ENCODE data around the gene PTGFRN.

Gene PTGFRN

DNA sequence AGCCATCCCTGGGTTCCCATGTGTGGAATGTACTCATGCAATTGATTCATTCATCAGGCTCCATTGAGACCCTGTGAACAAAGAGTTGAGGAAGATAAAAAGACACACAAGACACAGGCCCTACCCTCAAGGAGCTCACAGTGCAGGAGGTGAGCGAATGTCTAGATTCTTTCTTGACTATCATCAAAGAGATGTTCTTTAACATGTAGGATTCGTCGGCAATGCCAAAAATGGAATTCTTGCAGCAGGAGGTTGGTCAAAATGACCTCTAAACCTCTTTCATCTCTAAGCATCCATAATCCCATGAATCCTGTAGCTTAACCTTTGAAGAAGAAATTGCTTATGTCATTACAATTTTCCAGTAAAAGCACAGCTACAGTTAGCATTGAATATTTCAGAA lies 122.5 kb downstream of the PTGFRN start:
- Histone ChIP-seq H3K4me1 (ENCODE audit: low read length) (no peaks in the 10 kb centered on the region), H3K4me3 (ENCODE audit: low read length) (no peak overlapping the region), H2AFZ (ENCODE audit: low read depth, low read length) (no peak overlapping the region), H3K9ac (ENCODE audit: low read length) (no peak overlapping the region), H3K27me3 (ENCODE audit: low read depth, low read length) (no peaks in the 10 kb centered on the region), H4K20me1 (ENCODE audit: insufficient read depth, low read length) (no peaks in the 10 kb centered on the region), H3K79me2 (ENCODE audit: low read length) (no peaks in the 10 kb centered on the region), H3K4me2 (ENCODE audit: low read length) (no peak overlapping the region), H3K9me3 (ENCODE audit: insufficient read depth, low read length) (no peaks in the 10 kb centered on the region), H3K27ac (ENCODE audit: low read length) (no peak overlapping the region), H3K36me3 (replicated peaks; ENCODE audit: low read depth, low read length) (no peaks in the 10 kb centered on the region)
- no peak for TF ChIP-seq EZH2phosphoT487 (IDR thresholded peaks at IDR 0.05; ENCODE audit: low read depth)
- TF ChIP-seq, protein P1, sequence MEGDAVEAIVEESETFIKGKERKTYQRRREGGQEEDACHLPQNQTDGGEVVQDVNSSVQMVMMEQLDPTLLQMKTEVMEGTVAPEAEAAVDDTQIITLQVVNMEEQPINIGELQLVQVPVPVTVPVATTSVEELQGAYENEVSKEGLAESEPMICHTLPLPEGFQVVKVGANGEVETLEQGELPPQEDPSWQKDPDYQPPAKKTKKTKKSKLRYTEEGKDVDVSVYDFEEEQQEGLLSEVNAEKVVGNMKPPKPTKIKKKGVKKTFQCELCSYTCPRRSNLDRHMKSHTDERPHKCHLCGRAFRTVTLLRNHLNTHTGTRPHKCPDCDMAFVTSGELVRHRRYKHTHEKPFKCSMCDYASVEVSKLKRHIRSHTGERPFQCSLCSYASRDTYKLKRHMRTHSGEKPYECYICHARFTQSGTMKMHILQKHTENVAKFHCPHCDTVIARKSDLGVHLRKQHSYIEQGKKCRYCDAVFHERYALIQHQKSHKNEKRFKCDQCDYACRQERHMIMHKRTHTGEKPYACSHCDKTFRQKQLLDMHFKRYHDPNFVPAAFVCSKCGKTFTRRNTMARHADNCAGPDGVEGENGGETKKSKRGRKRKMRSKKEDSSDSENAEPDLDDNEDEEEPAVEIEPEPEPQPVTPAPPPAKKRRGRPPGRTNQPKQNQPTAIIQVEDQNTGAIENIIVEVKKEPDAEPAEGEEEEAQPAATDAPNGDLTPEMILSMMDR (IDR thresholded peaks at IDR 0.05; ENCODE audit: low read depth, low read length): no peak

DNA sequence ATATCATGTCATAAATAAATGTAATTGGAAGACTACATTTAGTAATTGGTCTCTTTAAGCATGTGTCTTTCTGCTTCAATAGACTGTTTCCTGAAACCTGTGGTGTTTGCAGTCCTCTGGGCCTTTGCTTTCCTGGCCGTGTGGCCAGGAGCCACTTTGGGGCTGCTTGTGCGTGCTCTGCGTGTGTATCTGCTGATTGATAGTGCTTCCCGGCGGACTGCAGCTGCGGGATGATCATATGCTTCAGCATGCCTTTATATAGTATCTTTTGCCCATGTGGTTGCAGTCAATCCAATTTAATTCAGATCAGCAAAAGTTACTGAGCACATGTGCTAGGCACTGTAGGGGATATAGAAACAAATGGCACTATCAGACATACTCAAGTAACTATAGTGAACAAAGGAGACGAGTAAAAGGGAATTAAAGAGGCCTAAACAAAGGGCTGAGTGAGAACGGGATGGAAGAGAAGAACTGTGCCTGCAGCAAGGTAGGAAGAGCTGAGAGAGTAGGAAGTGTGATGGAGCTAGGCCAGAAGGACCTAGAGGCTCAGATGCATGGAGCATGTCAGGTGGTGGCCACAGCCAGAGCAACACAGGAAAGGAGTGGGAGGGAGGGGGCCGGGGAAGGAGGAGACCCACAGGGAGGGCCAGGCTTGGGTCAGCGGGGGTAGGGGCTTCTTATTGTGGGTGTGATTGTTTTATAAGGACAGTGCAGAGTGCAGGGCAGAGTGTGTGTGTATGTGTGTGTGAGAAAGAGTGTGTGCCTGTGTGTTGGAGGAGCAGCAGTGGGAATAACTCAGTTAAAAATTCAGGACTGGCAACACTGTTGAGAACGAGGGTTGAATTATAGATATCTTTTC lies 123.2 kb downstream of the PTGFRN start:
- TF ChIP-seq EZH2phosphoT487 (IDR thresholded peaks at IDR 0.05; ENCODE audit: low read depth): no peak
- TF ChIP-seq, protein P1 (IDR thresholded peaks at IDR 0.05; ENCODE audit: low read depth, low read length): no peak
- Histone ChIP-seq H3K9ac (ENCODE audit: low read length) (no peak overlapping the region), H3K79me2 (ENCODE audit: low read length) (no peaks in the 10 kb centered on the region), H3K9me3 (ENCODE audit: insufficient read depth, low read length) (no peaks in the 10 kb centered on the region), H3K27ac (ENCODE audit: low read length) (no peak overlapping the region), H3K36me3 (replicated peaks; ENCODE audit: low read depth, low read length) (no peaks in the 10 kb centered on the region), H3K4me3 (ENCODE audit: low read length) (no peak overlapping the region), H3K4me2 (ENCODE audit: low read length) (no peak overlapping the region), H3K27me3 (ENCODE audit: low read depth, low read length) (no peaks in the 10 kb centered on the region), H4K20me1 (ENCODE audit: insufficient read depth, low read length) (no peaks in the 10 kb centered on the region), H3K4me1 (ENCODE audit: low read length) (no peaks in the 10 kb centered on the region), H2AFZ (ENCODE audit: low read depth, low read length) (no peak overlapping the region)

DNA sequence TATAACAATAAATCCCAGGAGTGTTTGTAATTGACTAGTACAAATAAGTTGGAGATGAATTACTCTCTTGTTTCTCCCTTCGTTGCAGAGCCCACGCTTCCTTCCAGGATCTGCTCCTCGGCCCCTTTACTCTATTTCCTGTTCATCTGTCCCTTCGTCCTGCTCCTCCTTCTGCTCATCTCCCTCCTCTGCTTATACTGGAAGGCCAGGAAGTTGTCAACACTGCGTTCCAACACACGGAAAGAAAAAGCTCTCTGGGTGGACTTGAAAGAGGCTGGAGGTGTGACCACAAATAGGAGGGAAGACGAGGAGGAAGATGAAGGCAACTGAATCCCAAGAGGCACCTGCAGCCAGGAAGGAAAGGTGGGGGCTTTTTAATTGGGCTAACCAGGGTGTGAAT lies 124.1 kb downstream of the PTGFRN start:
- Histone ChIP-seq H3K4me1 (ENCODE audit: low read length) (no peaks in the 10 kb centered on the region), H3K79me2 (ENCODE audit: low read length) (no peaks in the 10 kb centered on the region), H3K4me3 (ENCODE audit: low read length) (no peak overlapping the region), H3K9me3 (ENCODE audit: insufficient read depth, low read length) (no peaks in the 10 kb centered on the region), H3K27me3 (ENCODE audit: low read depth, low read length) (no peaks in the 10 kb centered on the region), H2AFZ (ENCODE audit: low read depth, low read length) (no peak overlapping the region), H4K20me1 (ENCODE audit: insufficient read depth, low read length) (no peaks in the 10 kb centered on the region), H3K36me3 (replicated peaks; ENCODE audit: low read depth, low read length) (no peaks in the 10 kb centered on the region), H3K4me2 (ENCODE audit: low read length) (no peak overlapping the region), H3K27ac (ENCODE audit: low read length) (no peak overlapping the region), H3K9ac (ENCODE audit: low read length) (no peak overlapping the region)
- TF ChIP-seq EZH2phosphoT487 (IDR thresholded peaks at IDR 0.05; ENCODE audit: low read depth): no peak
- TF ChIP-seq, protein P1 (IDR thresholded peaks at IDR 0.05; ENCODE audit: low read depth, low read length): no peak

DNA sequence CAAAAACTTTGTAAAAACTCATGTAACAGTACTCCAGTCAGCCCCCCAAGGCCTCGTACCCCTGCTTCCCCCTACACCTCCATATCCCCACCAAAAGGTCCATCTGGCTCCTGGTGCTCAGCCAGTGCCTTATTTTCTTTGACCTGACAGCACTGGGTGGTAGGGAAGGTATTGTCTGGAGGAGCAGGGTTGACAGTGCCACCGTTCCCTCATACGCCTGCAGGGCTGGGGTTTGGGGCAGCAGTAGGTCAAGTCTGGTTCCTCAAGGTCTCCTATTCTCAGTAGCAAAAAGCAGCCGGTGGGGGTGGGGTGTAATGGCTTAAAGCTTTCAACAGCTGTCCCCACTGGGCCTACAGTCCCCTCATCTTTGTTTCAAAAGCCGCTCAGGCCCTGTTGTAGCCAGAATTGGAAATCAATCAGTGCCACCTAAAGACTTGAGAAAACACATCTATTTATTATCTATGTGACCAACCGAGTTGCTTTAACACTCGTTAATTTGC lies 125.1 kb downstream of the PTGFRN start:
- no peaks in the 10 kb centered on the region for H3K36me3 ChIP-seq (replicated peaks; ENCODE audit: low read depth, low read length)
- no peaks in the 10 kb centered on the region for H4K20me1 ChIP-seq (ENCODE audit: insufficient read depth, low read length)
- no peak overlapping the region for H3K4me2 ChIP-seq (ENCODE audit: low read length)
- H3K79me2 ChIP-seq (ENCODE audit: low read length): no peaks in the 10 kb centered on the region
- no peaks in the 10 kb centered on the region for H3K4me1 ChIP-seq (ENCODE audit: low read length)
- no peak overlapping the region for H3K4me3 ChIP-seq (ENCODE audit: low read length)
- TF ChIP-seq, protein P1 (IDR thresholded peaks at IDR 0.05; ENCODE audit: low read depth, low read length): no peak
- no peak for TF ChIP-seq EZH2phosphoT487 (IDR thresholded peaks at IDR 0.05; ENCODE audit: low read depth)
- H3K27me3 ChIP-seq (ENCODE audit: low read depth, low read length): no peaks in the 10 kb centered on the region
- no peak overlapping the region for H3K9ac ChIP-seq (ENCODE audit: low read length)
- H3K27ac ChIP-seq (ENCODE audit: low read length): no peak overlapping the region
- no peaks in the 10 kb centered on the region for H3K9me3 ChIP-seq (ENCODE audit: insufficient read depth, low read length)
- no peak overlapping the region for H2AFZ ChIP-seq (ENCODE audit: low read depth, low read length)
